Measurements from ENCODE around the gene USP7. TPM values are rescaled to one million over a fixed set of nuclear protein-coding genes. Genes with fewer than 3 reads are reported as not detected.

The USP7 gene
- total RNA-seq, 1 donor from 2014 or later: 57.2 TPM

- no peak for DNase-seq (ENCODE audit: low read depth)
Observed at GRCh38 chr16:8903004-8903403, 60.7 kb downstream of the USP7 start.

DNA sequence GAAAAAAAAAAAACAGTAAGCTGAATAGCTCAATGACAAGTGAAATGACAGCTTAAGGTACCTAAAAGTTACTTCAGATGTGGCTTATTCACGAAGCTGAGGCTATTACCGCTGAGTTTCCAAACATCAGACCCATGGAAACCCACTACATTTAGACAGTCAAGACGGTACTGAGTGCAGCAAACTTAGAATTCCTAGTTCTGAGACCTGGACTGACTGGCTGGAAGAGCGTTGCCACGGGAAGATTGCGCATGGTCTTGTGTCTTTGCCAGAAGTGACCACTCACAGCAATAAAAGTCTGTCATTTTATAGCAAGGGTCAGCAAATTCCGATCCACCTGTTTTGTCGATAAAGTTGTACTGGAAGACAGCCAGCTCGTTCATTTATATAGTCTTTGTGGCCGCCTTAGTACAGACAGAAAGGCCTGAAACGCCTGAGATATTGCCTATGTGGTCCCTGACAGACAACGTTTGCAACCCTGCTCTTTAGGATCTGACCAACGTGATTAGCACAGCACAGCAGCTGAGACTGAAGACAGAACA, 62.3 kb downstream of the USP7 start:
- DNase-seq (ENCODE audit: low read depth): no peak

GRCh38 chr16:8900343-8900742, 63.4 kb downstream of the USP7 start:
- DNase-seq (ENCODE audit: low read depth): no peak

GRCh38 chr16:8899709-8900317, 63.9 kb downstream of the USP7 start:
- DNase-seq (ENCODE audit: low read depth): no peak

GRCh38 chr16:8898660-8899318, 64.9 kb downstream of the USP7 start:
- no peak for DNase-seq (ENCODE audit: low read depth)

DNA sequence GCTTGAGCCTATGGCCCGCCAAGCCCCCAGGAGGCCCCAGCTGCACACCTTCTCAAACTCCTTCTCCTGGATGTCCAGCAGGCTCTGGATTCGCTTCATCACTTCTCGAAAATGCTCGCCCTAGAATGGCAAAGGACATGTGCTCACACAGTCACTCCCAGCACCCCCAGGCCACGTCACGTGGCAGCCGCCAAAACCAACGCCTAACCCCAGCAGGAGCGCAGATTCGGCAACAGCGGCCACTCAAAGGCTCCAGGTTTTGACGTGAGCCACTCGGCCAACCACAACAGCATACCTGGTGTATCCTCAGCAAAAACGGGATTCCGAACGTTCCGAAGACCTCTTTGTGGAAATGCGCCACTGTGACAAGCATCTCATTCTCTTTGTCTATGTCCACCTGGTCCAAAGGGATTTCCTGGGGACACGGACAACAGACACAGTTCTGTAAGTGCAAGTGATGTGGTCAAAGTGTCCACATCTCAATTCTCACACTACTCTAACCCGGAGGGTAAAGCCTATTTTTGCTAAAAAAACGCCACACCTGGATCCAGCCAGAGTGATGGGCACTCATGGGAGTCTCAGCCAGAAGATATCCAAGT, 68.9 kb downstream of the USP7 start:
- no peak for DNase-seq (ENCODE audit: low read depth)

DNA sequence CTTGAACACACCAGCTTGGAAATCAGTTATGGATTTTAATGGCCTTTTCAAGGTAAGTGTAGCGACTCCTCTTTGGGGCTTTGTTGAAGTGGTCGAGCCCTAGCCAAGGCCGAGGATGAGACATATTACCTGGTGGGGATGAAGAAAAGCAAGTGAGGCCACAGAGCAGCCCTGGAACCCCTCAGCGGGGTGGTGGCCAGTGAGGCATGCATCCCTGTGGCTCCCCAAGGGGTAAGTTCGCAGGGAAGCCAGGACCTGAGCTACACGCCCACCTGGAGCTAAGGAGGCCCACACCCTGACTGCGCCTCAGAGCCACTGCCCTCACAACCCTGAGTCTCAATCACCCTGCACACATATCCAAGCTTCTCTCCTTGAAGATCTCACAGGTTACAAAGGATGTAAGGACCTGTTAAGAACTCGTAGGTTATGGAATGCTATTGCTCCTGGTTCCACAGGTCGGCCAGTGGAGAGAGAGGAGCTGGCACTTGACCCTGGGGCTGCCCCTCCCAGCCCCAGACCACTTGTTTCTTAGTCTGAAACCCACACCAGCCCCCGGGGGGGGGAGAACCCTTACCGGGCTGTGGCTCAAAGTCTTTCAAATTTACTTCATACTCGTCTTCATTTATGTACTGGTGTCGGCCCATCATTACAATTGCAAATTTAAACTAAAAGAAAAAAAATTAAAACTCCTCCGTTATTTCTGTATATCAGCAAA, 69.6 kb downstream of the USP7 start:
- DNase-seq (ENCODE audit: low read depth): no peak

- DNase-seq (ENCODE audit: low read depth): no peak
Observed at GRCh38 chr16:8893426-8893825, 70.3 kb downstream of the USP7 start.

DNA sequence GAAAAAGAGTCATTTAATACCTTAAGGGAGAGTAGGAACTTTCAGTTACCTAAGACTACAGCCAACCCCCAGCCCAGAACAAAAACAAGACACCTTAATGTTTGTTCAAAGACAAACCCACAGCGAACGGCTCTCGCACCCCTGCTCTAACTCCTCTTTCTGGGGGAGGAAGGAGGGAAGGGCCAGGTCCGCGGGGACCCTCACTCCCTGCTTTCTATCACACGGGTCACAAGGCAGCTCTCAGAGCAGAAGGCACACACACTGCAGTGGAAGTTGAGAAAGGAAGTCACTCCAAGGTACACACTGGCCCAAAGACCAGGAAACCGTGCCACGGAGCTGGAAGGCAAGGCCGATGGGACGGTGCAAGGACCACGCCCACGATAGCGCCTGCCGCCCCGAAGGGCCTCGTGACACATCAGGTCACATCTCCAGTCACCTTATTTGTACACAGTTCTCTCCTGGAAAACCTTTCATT, 71.6 kb downstream of the USP7 start:
- no peak for DNase-seq (ENCODE audit: low read depth)

DNA sequence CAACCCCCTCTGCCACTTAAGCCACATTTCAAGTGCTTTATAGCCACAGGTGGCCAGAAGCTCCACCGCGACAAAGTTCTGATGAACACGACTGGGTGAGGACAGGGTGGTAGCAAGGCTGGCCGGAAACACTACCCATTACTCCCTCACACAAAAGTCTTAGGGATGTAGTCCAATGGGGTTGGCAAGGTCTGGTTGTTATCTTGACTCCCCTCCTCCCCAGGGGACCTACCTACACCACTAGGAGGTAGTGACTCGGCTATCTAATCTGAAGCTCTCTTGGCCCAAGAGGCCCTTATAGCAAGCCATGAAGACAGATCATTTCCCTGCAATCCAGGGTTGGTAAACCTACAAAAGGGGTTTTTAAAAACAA, 73.2 kb downstream of the USP7 start:
- no peak for DNase-seq (ENCODE audit: low read depth)

- no peak for DNase-seq (ENCODE audit: low read depth)
Observed at GRCh38 chr16:8889893-8890548, 73.7 kb downstream of the USP7 start.

GRCh38 chr16:8888951-8889892, 74.5 kb downstream of the USP7 start:
- DNase-seq (ENCODE audit: low read depth): no peak

- peak; percentile 95 for DNase-seq (ENCODE audit: low read depth)
Observed at GRCh38 chr16:8887952-8888560, 75.7 kb downstream of the USP7 start.

- DNase-seq (ENCODE audit: low read depth): no peak
Observed at GRCh38 chr16:8887431-8887765, 76.3 kb downstream of the USP7 start.

GRCh38 chr16:8886593-8887430, 76.9 kb downstream of the USP7 start:
- no peak for DNase-seq (ENCODE audit: low read depth)

DNA sequence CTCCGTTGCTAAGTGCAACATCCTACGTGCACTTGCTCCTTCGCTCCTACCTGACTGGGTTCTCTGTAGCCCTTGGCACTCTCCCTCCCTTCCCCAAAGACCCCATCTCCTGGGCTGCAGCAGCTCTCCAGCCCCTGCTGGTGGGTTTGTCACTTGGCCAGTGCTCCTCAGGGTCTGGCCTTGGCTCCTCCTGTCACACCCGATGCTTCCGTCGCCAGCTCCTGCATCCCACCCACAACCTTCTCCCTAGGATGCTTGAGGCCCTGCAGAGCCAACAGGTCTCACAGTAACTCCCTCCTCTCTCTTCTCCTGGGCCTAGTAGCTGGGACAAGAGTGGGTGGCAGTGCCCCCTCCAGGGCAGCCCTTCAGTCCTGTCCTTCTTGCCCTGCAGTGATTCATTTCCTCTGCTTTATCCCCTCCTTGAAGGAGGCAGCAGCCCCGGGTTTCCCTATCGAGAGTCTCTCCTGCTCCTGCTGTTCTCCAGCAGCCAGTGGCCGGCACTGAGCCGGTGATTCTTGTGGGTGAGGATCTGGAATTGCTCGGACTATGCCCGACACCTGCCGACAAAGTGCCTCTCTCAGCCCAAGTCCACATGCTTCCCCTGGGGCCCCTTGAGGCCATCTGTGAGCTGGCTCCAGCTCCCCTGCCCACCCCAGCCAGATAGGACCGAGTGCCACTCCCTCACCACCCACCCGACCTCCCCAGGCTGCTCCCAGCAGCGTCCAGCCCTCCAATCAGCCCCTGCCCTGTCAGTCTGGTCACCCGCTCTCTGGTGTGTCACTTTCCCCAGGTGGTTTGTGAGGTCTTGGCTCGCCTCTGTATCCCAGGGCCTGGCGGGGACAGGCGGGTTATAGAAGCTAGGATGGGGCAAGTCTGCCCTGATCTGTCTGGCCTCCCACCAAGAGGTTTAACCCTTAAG, 77.8 kb downstream of the USP7 start:
- peak; percentile 94 for DNase-seq (ENCODE audit: low read depth)

GRCh38 chr16:8882725-8883377, 80.9 kb downstream of the USP7 start:
- no peak for DNase-seq (ENCODE audit: low read depth)
